GM12875 (cell line): ENCODE results near the gene STK32B.

Source experiments
- H3K4me3 ChIP-seq: one replicate; pipeline ENCODE4 v1.5.1; 2011; ENCODE audit warnings: low read depth, low read length, control low read depth
- TF ChIP-seq, protein P1 (sequence below): IDR thresholded peaks from 2 replicates; pipeline ENCODE4 v1.5.1; 2011; ENCODE audit warnings: low read depth, mild to moderate bottlenecking, control low read depth, inconsistent platforms, low read length, moderate library complexity, borderline replicate concordance; ENCODE audit not compliant: insufficient read depth

The STK32B gene

DNA sequence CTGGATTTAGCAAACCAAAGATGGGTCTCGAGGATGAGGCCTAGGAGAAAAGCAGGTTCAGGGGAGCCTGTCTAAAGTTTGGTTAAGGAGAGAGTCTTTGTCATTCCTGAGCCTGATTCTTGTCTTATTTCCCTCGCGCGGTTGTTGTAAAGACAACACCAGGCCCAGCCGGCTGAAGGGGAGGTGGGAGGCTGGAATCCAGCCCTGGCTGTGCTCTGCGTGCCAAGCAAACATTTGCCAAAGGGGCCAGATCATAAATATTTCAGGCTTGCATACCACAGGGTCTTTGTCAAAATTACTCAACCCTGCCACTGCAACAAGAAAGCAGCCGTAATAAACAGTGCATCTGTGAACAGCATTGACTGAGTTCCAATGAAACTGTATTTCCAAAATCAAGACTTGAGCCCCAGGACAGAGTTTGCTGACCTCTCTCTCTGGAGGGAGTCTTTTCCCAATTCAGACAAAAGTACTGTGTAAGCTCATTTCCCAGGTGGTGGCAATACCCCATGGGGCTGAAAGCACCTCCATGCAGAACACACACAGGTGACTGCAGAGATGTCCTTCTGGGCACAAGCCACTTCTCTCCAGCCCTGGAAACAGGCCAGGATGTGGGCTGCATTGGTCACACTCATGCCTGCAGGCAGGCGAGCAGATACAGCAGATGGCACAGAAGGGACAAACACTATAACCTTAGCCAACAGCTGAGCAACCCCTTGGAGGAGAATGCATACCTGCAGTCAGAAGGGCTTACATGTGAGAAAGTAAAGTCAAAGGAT is 320.3 kb downstream of the STK32B start:
- no peak overlapping the region for H3K4me3 ChIP-seq
- TF ChIP-seq, protein P1, sequence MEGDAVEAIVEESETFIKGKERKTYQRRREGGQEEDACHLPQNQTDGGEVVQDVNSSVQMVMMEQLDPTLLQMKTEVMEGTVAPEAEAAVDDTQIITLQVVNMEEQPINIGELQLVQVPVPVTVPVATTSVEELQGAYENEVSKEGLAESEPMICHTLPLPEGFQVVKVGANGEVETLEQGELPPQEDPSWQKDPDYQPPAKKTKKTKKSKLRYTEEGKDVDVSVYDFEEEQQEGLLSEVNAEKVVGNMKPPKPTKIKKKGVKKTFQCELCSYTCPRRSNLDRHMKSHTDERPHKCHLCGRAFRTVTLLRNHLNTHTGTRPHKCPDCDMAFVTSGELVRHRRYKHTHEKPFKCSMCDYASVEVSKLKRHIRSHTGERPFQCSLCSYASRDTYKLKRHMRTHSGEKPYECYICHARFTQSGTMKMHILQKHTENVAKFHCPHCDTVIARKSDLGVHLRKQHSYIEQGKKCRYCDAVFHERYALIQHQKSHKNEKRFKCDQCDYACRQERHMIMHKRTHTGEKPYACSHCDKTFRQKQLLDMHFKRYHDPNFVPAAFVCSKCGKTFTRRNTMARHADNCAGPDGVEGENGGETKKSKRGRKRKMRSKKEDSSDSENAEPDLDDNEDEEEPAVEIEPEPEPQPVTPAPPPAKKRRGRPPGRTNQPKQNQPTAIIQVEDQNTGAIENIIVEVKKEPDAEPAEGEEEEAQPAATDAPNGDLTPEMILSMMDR: no peak

DNA sequence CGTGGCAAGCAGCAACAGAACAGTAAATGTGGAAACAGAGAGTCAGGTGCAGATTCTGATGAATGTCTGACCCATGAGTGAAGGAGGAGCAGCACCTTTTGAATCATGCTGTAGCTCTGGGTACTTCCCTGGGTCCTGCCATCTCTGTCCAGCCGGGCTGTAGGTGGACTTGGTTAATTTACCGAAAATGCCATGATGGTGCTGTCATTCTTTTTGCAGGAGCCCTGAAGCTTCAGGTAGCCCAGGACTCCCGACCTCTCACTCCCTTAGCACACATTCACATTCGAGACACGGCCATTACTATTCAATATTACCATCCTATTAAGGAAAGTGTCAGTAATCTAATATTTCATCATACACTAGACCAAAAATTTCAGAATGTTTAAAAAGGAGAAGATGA is 320.9 kb downstream of the STK32B start:
- no peak overlapping the region for H3K4me3 ChIP-seq
- TF ChIP-seq, protein P1: no peak

DNA sequence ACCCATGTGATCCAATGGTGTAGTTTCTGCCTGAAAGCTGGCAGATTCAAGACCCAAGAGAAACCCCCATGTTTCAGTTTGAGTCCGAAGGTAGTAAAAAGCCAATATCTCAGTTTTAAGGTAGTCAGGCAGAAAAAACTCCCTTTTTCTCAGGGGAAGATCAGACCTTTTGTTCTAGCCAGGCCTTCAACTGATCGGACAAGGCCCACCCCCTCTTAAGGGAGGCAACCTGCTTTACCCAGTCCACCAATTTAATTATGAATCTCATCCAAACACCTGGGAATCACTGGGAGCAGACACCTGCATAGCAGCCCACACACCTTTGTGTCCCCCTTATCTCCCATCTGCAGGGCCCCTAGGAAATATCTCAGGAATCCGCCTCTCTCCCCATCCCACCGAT is 322.0 kb downstream of the STK32B start:
- TF ChIP-seq, protein P1: no peak
- no peak overlapping the region for H3K4me3 ChIP-seq

DNA sequence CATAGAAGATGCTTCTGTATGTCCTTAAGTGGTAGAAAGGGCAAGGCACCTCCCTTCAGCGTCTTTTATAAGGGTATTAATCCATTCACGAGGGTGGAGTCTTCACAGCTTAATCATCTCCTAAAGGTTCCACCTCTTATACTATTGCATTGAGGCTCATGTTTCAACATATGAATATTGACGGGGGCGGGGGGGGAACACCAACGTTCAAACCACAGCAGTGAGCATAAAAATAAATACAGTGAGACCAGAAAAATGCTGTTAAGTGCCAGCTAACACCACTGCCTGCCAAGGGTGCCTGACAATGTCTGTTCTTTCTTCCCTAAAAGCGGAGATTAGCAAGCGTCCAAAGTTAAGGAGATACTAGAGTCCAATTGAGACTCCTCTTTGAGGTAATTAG is 323.3 kb downstream of the STK32B start:
- no peak overlapping the region for H3K4me3 ChIP-seq
- TF ChIP-seq, protein P1: no peak

DNA sequence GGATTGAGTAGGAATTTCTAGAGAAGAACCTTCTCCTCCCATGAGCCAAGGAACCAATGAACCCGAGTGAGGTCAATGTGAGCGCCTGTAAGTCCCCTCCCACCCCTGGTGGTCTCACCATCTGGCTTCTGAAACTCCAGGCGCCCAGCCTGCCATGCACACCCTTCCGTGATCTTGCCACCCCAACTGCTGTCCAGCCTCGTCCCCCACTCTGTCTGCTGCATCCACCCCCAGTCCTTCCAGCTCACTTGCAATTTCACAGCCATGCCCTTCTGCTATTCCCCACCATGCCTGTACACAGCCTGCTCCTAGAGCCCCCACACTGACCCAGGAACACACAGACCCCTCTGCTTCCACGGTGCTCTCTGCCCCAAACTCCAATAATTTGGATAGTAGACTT is 323.7 kb downstream of the STK32B start:
- H3K4me3 ChIP-seq: no peak overlapping the region
- TF ChIP-seq, protein P1: no peak

DNA sequence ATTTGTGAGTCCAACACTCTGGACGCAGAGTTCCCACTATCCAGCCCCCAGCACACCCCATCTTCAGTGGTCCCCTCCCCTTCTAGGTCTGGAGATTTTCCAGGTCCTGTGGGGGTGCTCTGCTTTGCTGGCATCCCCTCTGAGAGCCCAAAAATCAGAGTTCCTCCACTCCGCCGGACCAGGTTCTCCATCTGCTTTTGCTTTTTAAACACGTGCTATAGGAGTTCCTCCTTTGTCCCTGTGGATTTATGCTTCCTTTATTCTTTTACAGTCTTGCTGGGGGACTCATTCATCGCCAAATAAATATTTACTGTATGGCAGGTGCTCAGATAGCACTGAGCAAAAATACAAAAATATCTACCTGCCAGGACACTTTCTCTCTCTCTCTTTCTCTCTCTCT is 324.7 kb downstream of the STK32B start:
- no peak overlapping the region for H3K4me3 ChIP-seq
- TF ChIP-seq, protein P1: no peak

DNA sequence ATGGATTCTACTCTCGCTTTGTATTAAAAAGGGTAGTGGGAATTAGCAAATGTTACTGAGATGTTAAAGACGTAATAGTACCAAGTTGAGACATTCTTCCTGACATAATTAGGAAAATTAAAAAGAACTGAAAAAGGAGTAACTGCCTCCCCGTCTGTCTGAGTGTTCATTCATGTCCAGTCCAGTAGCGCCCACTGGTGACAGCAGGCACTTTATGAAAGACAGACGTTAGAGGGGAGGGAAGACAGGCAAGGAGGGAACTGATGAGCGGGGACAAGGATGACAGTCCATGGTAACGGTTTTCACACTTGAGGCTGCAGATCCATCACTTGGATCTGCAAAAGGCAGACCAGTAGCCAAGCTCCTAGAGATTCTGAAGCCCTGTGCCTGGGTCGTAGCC is 326.7 kb downstream of the STK32B start:
- H3K4me3 ChIP-seq: no peak overlapping the region
- TF ChIP-seq, protein P1: peak; percentile 20; the same call in 1 of the 2 replicates
